Measurements from ENCODE around the gene TEKT5. TPM values are rescaled to one million over a fixed set of nuclear protein-coding genes. Genes with fewer than 3 reads are reported as not detected.

TEKT5 gene
- total and polyA plus RNA-seq, 2 donors, result 0.24 to 0.71 TPM

- H3K9me3 ChIP-seq (ENCODE audit: control insufficient read depth in 2 of 2, insufficient read depth in 1 of 2, low read length in 1 of 2), result no peaks in the 10 kb centered on the region
- peaks cover 0 to 3% of the 10 kb centered on the region in 2 donors for H3K27me3 ChIP-seq (ENCODE audit: control insufficient read depth in 2 of 2, insufficient read depth in 1 of 2, low read length in 1 of 2)
- H3K36me3 ChIP-seq (ENCODE audit: control insufficient read depth in 2 of 2, insufficient read depth in 2 of 2, low read length in 1 of 2), result no peaks in the 10 kb centered on the region
- H3K4me1 ChIP-seq (ENCODE audit: control insufficient read depth in 2 of 2, insufficient read depth in 2 of 2, low read length in 2 of 2), result no peaks in the 10 kb centered on the region
- WGBS, result 86% methylated on average over 12 of the region's 12 CpGs
- peak overlapping the region in 1 of 2 donors; percentile 3 for H3K27ac ChIP-seq (ENCODE audit: low read depth in 1 of 2, low read length in 1 of 2)
- no peak for DNase-seq (ENCODE audit: low read depth in 6 of 9, low spot score in 9 of 9)
- H3K4me3 ChIP-seq (ENCODE audit: low read length in 2 of 2), result no peak overlapping the region
Observed at GRCh38 chr16:10600782-10601443, 93.8 kb downstream of the TEKT5 start.

- 94% methylated on average over 7 of the region's 7 CpGs for WGBS
- H3K27ac ChIP-seq (ENCODE audit: low read depth in 1 of 2, low read length in 1 of 2), result no peak overlapping the region
- H3K36me3 ChIP-seq (ENCODE audit: control insufficient read depth in 2 of 2, insufficient read depth in 2 of 2, low read length in 1 of 2), result no peaks in the 10 kb centered on the region
- H3K4me3 ChIP-seq (ENCODE audit: low read length in 2 of 2), result no peak overlapping the region
- H3K27me3 ChIP-seq (ENCODE audit: control insufficient read depth in 2 of 2, insufficient read depth in 1 of 2, low read length in 1 of 2), result peaks cover 0 to 3% of the 10 kb centered on the region in 2 donors
- no peaks in the 10 kb centered on the region for H3K9me3 ChIP-seq (ENCODE audit: control insufficient read depth in 2 of 2, insufficient read depth in 1 of 2, low read length in 1 of 2)
- no peaks in the 10 kb centered on the region for H3K4me1 ChIP-seq (ENCODE audit: control insufficient read depth in 2 of 2, insufficient read depth in 2 of 2, low read length in 2 of 2)
- DNase-seq (ENCODE audit: low read depth in 6 of 9, low spot score in 9 of 9), result no peak
Observed at GRCh38 chr16:10599626-10600025, 95.1 kb downstream of the TEKT5 start.

- peaks cover 0 to 3% of the 10 kb centered on the region in 2 donors for H3K27me3 ChIP-seq (ENCODE audit: control insufficient read depth in 2 of 2, insufficient read depth in 1 of 2, low read length in 1 of 2)
- H3K36me3 ChIP-seq (ENCODE audit: control insufficient read depth in 2 of 2, insufficient read depth in 2 of 2, low read length in 1 of 2), result no peaks in the 10 kb centered on the region
- WGBS, result 19% methylated on average over 11 of the region's 11 CpGs
- no peak overlapping the region for H3K27ac ChIP-seq (ENCODE audit: low read depth in 1 of 2, low read length in 1 of 2)
- no peaks in the 10 kb centered on the region for H3K9me3 ChIP-seq (ENCODE audit: control insufficient read depth in 2 of 2, insufficient read depth in 1 of 2, low read length in 1 of 2)
- H3K4me3 ChIP-seq (ENCODE audit: low read length in 2 of 2), result no peak overlapping the region
- H3K4me1 ChIP-seq (ENCODE audit: control insufficient read depth in 2 of 2, insufficient read depth in 2 of 2, low read length in 2 of 2), result no peaks in the 10 kb centered on the region
- DNase-seq (ENCODE audit: low read depth in 6 of 9, low spot score in 9 of 9), result no peak
Observed at GRCh38 chr16:10598157-10598556, 96.6 kb downstream of the TEKT5 start.

GRCh38 chr16:10597187-10597601 is 97.5 kb downstream of the TEKT5 start:
- H3K4me1 ChIP-seq (ENCODE audit: control insufficient read depth in 2 of 2, insufficient read depth in 2 of 2, low read length in 2 of 2), result no peaks in the 10 kb centered on the region
- H3K27ac ChIP-seq (ENCODE audit: low read depth in 1 of 2, low read length in 1 of 2), result no peak overlapping the region

GRCh38 chr16:10594312-10594950 is 100.3 kb downstream of the TEKT5 start:
- Histone ChIP-seq H3K4me1 (ENCODE audit: control insufficient read depth in 2 of 2, insufficient read depth in 2 of 2, low read length in 2 of 2) (no peaks in the 10 kb centered on the region), H3K27me3 (ENCODE audit: control insufficient read depth in 2 of 2, insufficient read depth in 1 of 2, low read length in 1 of 2) (peaks cover 0 to 3% of the 10 kb centered on the region in 2 donors), H3K36me3 (ENCODE audit: control insufficient read depth in 2 of 2, insufficient read depth in 2 of 2, low read length in 1 of 2) (no peaks in the 10 kb centered on the region), H3K27ac (ENCODE audit: low read depth in 1 of 2, low read length in 1 of 2) (no peak overlapping the region), H3K9me3 (ENCODE audit: control insufficient read depth in 2 of 2, insufficient read depth in 1 of 2, low read length in 1 of 2) (no peaks in the 10 kb centered on the region), H3K4me3 (ENCODE audit: low read length in 2 of 2) (no peak overlapping the region)
- 85% methylated on average over 9 of the region's 9 CpGs for WGBS
- DNase-seq (ENCODE audit: low read depth in 6 of 9, low spot score in 9 of 9), result no peak

More at GRCh38 chr16:10597187-10597601, 97.5 kb downstream of the TEKT5 start:
- H3K4me3 ChIP-seq (ENCODE audit: low read length in 2 of 2), result no peak overlapping the region
- no peaks in the 10 kb centered on the region for H3K9me3 ChIP-seq (ENCODE audit: control insufficient read depth in 2 of 2, insufficient read depth in 1 of 2, low read length in 1 of 2)
- no peak for DNase-seq (ENCODE audit: low read depth in 6 of 9, low spot score in 9 of 9)
- no peaks in the 10 kb centered on the region for H3K36me3 ChIP-seq (ENCODE audit: control insufficient read depth in 2 of 2, insufficient read depth in 2 of 2, low read length in 1 of 2)
- WGBS, result 60% methylated on average over 3 of the region's 3 CpGs
- peaks cover 0 to 3% of the 10 kb centered on the region in 2 donors for H3K27me3 ChIP-seq (ENCODE audit: control insufficient read depth in 2 of 2, insufficient read depth in 1 of 2, low read length in 1 of 2)

GRCh38 chr16:10592611-10593010 is 102.1 kb downstream of the TEKT5 start:
- 94% methylated on average over 1 of the region's 1 CpG for WGBS

GRCh38 chr16:10590342-10590741 is 104.4 kb downstream of the TEKT5 start:
- no peak for DNase-seq (ENCODE audit: low read depth in 6 of 9, low spot score in 9 of 9)
- Histone ChIP-seq H3K27ac (ENCODE audit: low read depth in 1 of 2, low read length in 1 of 2) (no peak overlapping the region), H3K36me3 (ENCODE audit: control insufficient read depth in 2 of 2, insufficient read depth in 2 of 2, low read length in 1 of 2) (no peaks in the 10 kb centered on the region), H3K27me3 (ENCODE audit: control insufficient read depth in 2 of 2, insufficient read depth in 1 of 2, low read length in 1 of 2) (no peaks in the 10 kb centered on the region), H3K4me3 (ENCODE audit: low read length in 2 of 2) (no peak overlapping the region), H3K9me3 (ENCODE audit: control insufficient read depth in 2 of 2, insufficient read depth in 1 of 2, low read length in 1 of 2) (no peaks in the 10 kb centered on the region), H3K4me1 (ENCODE audit: control insufficient read depth in 2 of 2, insufficient read depth in 2 of 2, low read length in 2 of 2) (no peaks in the 10 kb centered on the region)
- 91% methylated on average over 4 of the region's 4 CpGs for WGBS

More at GRCh38 chr16:10592611-10593010, 102.1 kb downstream of the TEKT5 start:
- Histone ChIP-seq H3K27me3 (ENCODE audit: control insufficient read depth in 2 of 2, insufficient read depth in 1 of 2, low read length in 1 of 2) (no peaks in the 10 kb centered on the region), H3K4me3 (ENCODE audit: low read length in 2 of 2) (no peak overlapping the region), H3K27ac (ENCODE audit: low read depth in 1 of 2, low read length in 1 of 2) (no peak overlapping the region), H3K9me3 (ENCODE audit: control insufficient read depth in 2 of 2, insufficient read depth in 1 of 2, low read length in 1 of 2) (no peaks in the 10 kb centered on the region), H3K4me1 (ENCODE audit: control insufficient read depth in 2 of 2, insufficient read depth in 2 of 2, low read length in 2 of 2) (no peaks in the 10 kb centered on the region), H3K36me3 (ENCODE audit: control insufficient read depth in 2 of 2, insufficient read depth in 2 of 2, low read length in 1 of 2) (no peaks in the 10 kb centered on the region)
- no peak for DNase-seq (ENCODE audit: low read depth in 6 of 9, low spot score in 9 of 9)

GRCh38 chr16:10589109-10589508 is 105.6 kb downstream of the TEKT5 start:
- no peak overlapping the region for H3K27ac ChIP-seq (ENCODE audit: low read depth in 1 of 2, low read length in 1 of 2)
- 94% methylated on average over 5 of the region's 5 CpGs for WGBS
- no peak overlapping the region for H3K4me3 ChIP-seq (ENCODE audit: low read length in 2 of 2)

GRCh38 chr16:10587622-10588021 is 107.1 kb downstream of the TEKT5 start:
- peaks cover 0 to 5% of the 10 kb centered on the region in 2 donors for H3K27me3 ChIP-seq (ENCODE audit: control insufficient read depth in 2 of 2, insufficient read depth in 1 of 2, low read length in 1 of 2)
- DNase-seq (ENCODE audit: low read depth in 6 of 9, low spot score in 9 of 9), result no peak
- H3K9me3 ChIP-seq (ENCODE audit: control insufficient read depth in 2 of 2, insufficient read depth in 1 of 2, low read length in 1 of 2), result no peaks in the 10 kb centered on the region
- H3K36me3 ChIP-seq (ENCODE audit: control insufficient read depth in 2 of 2, insufficient read depth in 2 of 2, low read length in 1 of 2), result no peaks in the 10 kb centered on the region
- no peak overlapping the region for H3K4me3 ChIP-seq (ENCODE audit: low read length in 2 of 2)
- H3K4me1 ChIP-seq (ENCODE audit: control insufficient read depth in 2 of 2, insufficient read depth in 2 of 2, low read length in 2 of 2), result no peaks in the 10 kb centered on the region
- WGBS, result 84% methylated on average over 2 of the region's 2 CpGs
- H3K27ac ChIP-seq (ENCODE audit: low read depth in 1 of 2, low read length in 1 of 2), result no peak overlapping the region

More at GRCh38 chr16:10589109-10589508, 105.6 kb downstream of the TEKT5 start:
- Histone ChIP-seq H3K27me3 (ENCODE audit: control insufficient read depth in 2 of 2, insufficient read depth in 1 of 2, low read length in 1 of 2) (no peaks in the 10 kb centered on the region), H3K36me3 (ENCODE audit: control insufficient read depth in 2 of 2, insufficient read depth in 2 of 2, low read length in 1 of 2) (no peaks in the 10 kb centered on the region), H3K9me3 (ENCODE audit: control insufficient read depth in 2 of 2, insufficient read depth in 1 of 2, low read length in 1 of 2) (no peaks in the 10 kb centered on the region), H3K4me1 (ENCODE audit: control insufficient read depth in 2 of 2, insufficient read depth in 2 of 2, low read length in 2 of 2) (no peaks in the 10 kb centered on the region)
- DNase-seq (ENCODE audit: low read depth in 6 of 9, low spot score in 9 of 9), result no peak
